ENCODE data around the gene NRG3. TPM values are rescaled to one million over a fixed set of nuclear protein-coding genes. Genes with fewer than 3 reads are reported as not detected.
"Not testable (repeated sequence)": the region's sequence is repeated elsewhere in the genome, so short reads cannot be mapped to it uniquely, and the experiment has no call there.

Gene NRG3
- total RNA-seq, 1 donor from 2014 or later = 2.6 TPM

- TF ChIP-seq CTCF (IDR thresholded peaks at IDR 0.05) = no peak
- no peaks in the 10 kb centered on the region for H3K4me1 ChIP-seq
- no peak overlapping the region for H3K27ac ChIP-seq
- H3K9me3 ChIP-seq = no peaks in the 10 kb centered on the region
- H3K36me3 ChIP-seq = no peaks in the 10 kb centered on the region
- DNase-seq (no peak), ATAC-seq (no peak)
- no peak overlapping the region for H3K4me3 ChIP-seq
- intact Hi-C loops (cut with DNase I) = no loop called here
- no peaks in the 10 kb centered on the region for H3K27me3 ChIP-seq (ENCODE audit: low read depth)
Measured at GRCh38 chr10:82319562-82319961, 444.6 kb downstream of the NRG3 start.

- intact Hi-C loops (cut with DNase I) = no loop called here
- no peak for ATAC-seq
Measured at GRCh38 chr10:82321724-82322123, 446.7 kb downstream of the NRG3 start.

GRCh38 chr10:82331716-82332115 lies 456.7 kb downstream of the NRG3 start:
- Histone ChIP-seq H3K27ac (no peak overlapping the region), H3K36me3 (no peaks in the 10 kb centered on the region), H3K4me3 (no peak overlapping the region), H3K27me3 (ENCODE audit: low read depth) (no peaks in the 10 kb centered on the region), H3K9me3 (no peaks in the 10 kb centered on the region), H3K4me1 (no peaks in the 10 kb centered on the region)
- intact Hi-C loops (cut with DNase I) = no loop called here
- TF ChIP-seq CTCF (IDR thresholded peaks at IDR 0.05) = no peak
- DNase-seq = no peak
- no peak for ATAC-seq

More at GRCh38 chr10:82321724-82322123, 446.7 kb downstream of the NRG3 start:
- H3K36me3 ChIP-seq = no peaks in the 10 kb centered on the region
- H3K9me3 ChIP-seq = no peaks in the 10 kb centered on the region
- DNase-seq = no peak
- H3K4me1 ChIP-seq = no peaks in the 10 kb centered on the region
- H3K4me3 ChIP-seq = no peak overlapping the region
- TF ChIP-seq CTCF (IDR thresholded peaks at IDR 0.05) = no peak
- no peak overlapping the region for H3K27ac ChIP-seq
- no peaks in the 10 kb centered on the region for H3K27me3 ChIP-seq (ENCODE audit: low read depth)

- Histone ChIP-seq H3K36me3 (no peaks in the 10 kb centered on the region), H3K9me3 (no peaks in the 10 kb centered on the region), H3K27ac (no peak overlapping the region), H3K27me3 (ENCODE audit: low read depth) (no peaks in the 10 kb centered on the region), H3K4me3 (no peak overlapping the region), H3K4me1 (no peaks in the 10 kb centered on the region)
- intact Hi-C loops (cut with DNase I) = no loop called here
- TF ChIP-seq CTCF (IDR thresholded peaks at IDR 0.05) = no peak
- ATAC-seq (no peak), DNase-seq (no peak)
Measured at GRCh38 chr10:82335831-82336230, 460.8 kb downstream of the NRG3 start.

DNA sequence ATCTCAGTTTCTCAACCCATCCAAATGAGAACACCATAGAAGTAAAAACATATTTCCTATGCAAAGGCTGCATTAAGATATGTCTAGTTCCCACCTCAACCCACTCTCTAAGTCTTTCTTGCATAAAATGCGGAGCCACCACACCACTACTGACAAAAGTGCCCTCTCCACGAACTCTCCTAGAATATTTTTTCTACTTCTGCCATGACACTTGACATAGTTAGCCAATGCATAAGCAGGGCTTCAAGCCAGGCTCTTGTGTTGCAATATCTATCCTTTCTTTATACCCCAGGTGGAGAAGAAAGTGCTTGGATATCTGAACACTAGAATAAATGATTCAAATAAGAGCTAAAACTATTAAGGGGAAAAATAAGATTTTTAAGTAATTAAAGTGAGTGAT lies 465.2 kb downstream of the NRG3 start:
- TF ChIP-seq CTCF (IDR thresholded peaks at IDR 0.05) = no peak
- no peak overlapping the region for H3K4me3 ChIP-seq
- H3K36me3 ChIP-seq = no peaks in the 10 kb centered on the region
- no peak for DNase-seq
- ATAC-seq = peak; percentile 57 to 71
- H3K27ac ChIP-seq = no peak overlapping the region
- H3K4me1 ChIP-seq = no peaks in the 10 kb centered on the region
- no peaks in the 10 kb centered on the region for H3K9me3 ChIP-seq
- H3K27me3 ChIP-seq (ENCODE audit: low read depth) = no peaks in the 10 kb centered on the region
- intact Hi-C loops (cut with DNase I) = no loop called here

GRCh38 chr10:82349590-82349989 lies 474.6 kb downstream of the NRG3 start:
- H3K4me3 ChIP-seq; H3K9me3 ChIP-seq; DNase-seq; intact Hi-C loops (cut with DNase I); H3K27ac ChIP-seq; H3K4me1 ChIP-seq; H3K36me3 ChIP-seq; ATAC-seq; H3K27me3 ChIP-seq (ENCODE audit: low read depth): not testable (repeated sequence)
